ENCODE results near the gene STIM1. TPM values are rescaled to one million over a fixed set of nuclear protein-coding genes. Genes with fewer than 3 reads are reported as not detected.

Gene STIM1
- total RNA-seq, 1 experiment from 2014 or later = 15.2 TPM

- H3T11ph ChIP-seq (ENCODE audit: low read length) = no peak overlapping the region
- no peak overlapping the region for H4K5ac ChIP-seq (ENCODE audit: insufficient read length, low read depth, low read length)
- peaks cover 4% of the 10 kb centered on the region for H4K20me1 ChIP-seq (ENCODE audit: control insufficient read depth, insufficient read depth, insufficient read length)
- Mint-ChIP-seq H3K27me3 (ENCODE audit: low read depth) (peaks cover 17% of the 10 kb centered on the region), H3K4me1 (peaks cover 17 to 19% of the 10 kb centered on the region in 2 experiments), H3K36me3 (ENCODE audit: insufficient read depth in 1 of 3, low read depth in 3 of 3) (peaks cover 0 to 3% (median 1%) of the 10 kb centered on the region in 3 experiments; a peak in 2 of 7 replicates), H3K27ac (no peak overlapping the region), H3K9me3 (no peaks in the 10 kb centered on the region; a peak in 1 of 5 replicates), H3K4me3 (no peak overlapping the region)
- no peak for DNase-seq
- no peak overlapping the region for H3K4ac ChIP-seq (ENCODE audit: low read depth, low read length)
- no peak overlapping the region for H2BK20ac ChIP-seq (ENCODE audit: low read depth, low read length, poor library complexity, severe bottlenecking)
- no peak overlapping the region for H2BK120ac ChIP-seq (ENCODE audit: low read depth, low read length, poor library complexity, severe bottlenecking)
- H3K9me3 ChIP-seq (ENCODE audit: control insufficient read depth, low read depth, low read length) = no peaks in the 10 kb centered on the region
- no peak overlapping the region for H3K14ac ChIP-seq (ENCODE audit: insufficient read depth, low read length)
- no peak overlapping the region for H2AK5ac ChIP-seq (ENCODE audit: insufficient read length, low read length)
- H3K4me1 ChIP-seq (ENCODE audit: insufficient read depth, low read length) = peaks cover 4% of the 10 kb centered on the region; the same call in 1 of the 2 replicates
- H3K23me2 ChIP-seq (ENCODE audit: insufficient read length, low read depth, low read length, poor library complexity, severe bottlenecking) = peaks cover 7% of the 10 kb centered on the region
- H3K27ac ChIP-seq (ENCODE audit: insufficient read length, low read depth, low read length) = no peak overlapping the region
- no peaks in the 10 kb centered on the region; the same call in 1 of the 2 replicates for H3K27me3 ChIP-seq (ENCODE audit: insufficient read depth, low read length)
- no peak overlapping the region for H3K18ac ChIP-seq (ENCODE audit: insufficient read length, low read depth, low read length)
- no peak overlapping the region for H3K23ac ChIP-seq (ENCODE audit: insufficient read length, low read depth, low read length)
- H2BK12ac ChIP-seq (ENCODE audit: insufficient read length, low read depth, low read length) = no peak overlapping the region
- no CpG with 5 or more reads among the region's 3 CpGs for WGBS (ENCODE audit: extremely low coverage, insufficient read length, low lambda C conversion rate)
- no peak overlapping the region for H4K91ac ChIP-seq (ENCODE audit: insufficient read length, low read depth, low read length)
- no peak overlapping the region for H2BK15ac ChIP-seq (ENCODE audit: low read depth, low read length)
- H3K56ac ChIP-seq (ENCODE audit: insufficient read length, low read depth, low read length) = no peak overlapping the region
- H3K4me2 ChIP-seq (ENCODE audit: insufficient read depth, insufficient read length, low read length) = no peak overlapping the region
- H2BK5ac ChIP-seq (ENCODE audit: insufficient read length, low read length) = no peak overlapping the region
- H4K8ac ChIP-seq (replicated peaks; ENCODE audit: insufficient read length, low read depth, low read length) = no peak overlapping the region
- no peak overlapping the region for H3K9ac ChIP-seq (ENCODE audit: extremely low read depth, insufficient read length, low read length)
- H3K79me1 ChIP-seq (ENCODE audit: insufficient read depth, low read depth, low read length, poor library complexity, severe bottlenecking) = no peaks in the 10 kb centered on the region
- no peak for TF ChIP-seq CTCF (conservative IDR thresholded peaks at IDR 0.05)
- no peak overlapping the region for H2AFZ ChIP-seq (ENCODE audit: low read length)
- H3K79me2 ChIP-seq (ENCODE audit: insufficient read depth, low read length) = peaks cover 2% of the 10 kb centered on the region; the same call in 1 of the 2 replicates
Measured at GRCh38 chr11:3843326-3843725, 12.1 kb upstream of the STIM1 start.

All from H9 (cell line).